Natural killer cell (primary cell): ENCODE results near the gene CTAGE1. TPM values are rescaled to one million over a fixed set of nuclear protein-coding genes. Genes with fewer than 3 reads are reported as not detected.

Source experiments
- ATAC-seq, 3 donors: fragments of 150-1000 bp in 2 of 3; fragments of 200-7000 bp in 1 of 3; cut with Tn5 transposase; 1 replicate in 1 of 3; 2 replicates in 2 of 3; pipeline ENCODE4 v1.10.0; 2021; ENCODE audit warnings: mild to moderate bottlenecking in 2 of 3, moderate library complexity in 2 of 3
- DNase-seq, 2 donors: peaks; one replicate each; pipeline versions ENCODE4 v3.0.0 to v3.0.0-alpha.2; 2013 to 2021; ENCODE audit warnings: mixed read lengths in 1 of 2
- H3K27ac ChIP-seq: one replicate; pipeline ENCODE4 v1.5.1; 2013; ENCODE audit warnings: mild to moderate bottlenecking, low read length
- H3K27me3 ChIP-seq: one replicate; pipeline ENCODE4 v1.6.1; 2013; ENCODE audit warnings: low read length; ENCODE audit not compliant: control insufficient read depth, insufficient read depth
- H3K36me3 ChIP-seq: one replicate; pipeline ENCODE4 v1.6.1; 2013; ENCODE audit warnings: low read length; ENCODE audit not compliant: control insufficient read depth, insufficient read depth
- H3K4me1 ChIP-seq: one replicate; pipeline ENCODE4 v1.6.1; 2013; ENCODE audit warnings: low read length; ENCODE audit not compliant: control insufficient read depth, insufficient read depth
- H3K4me3 ChIP-seq: one replicate; pipeline ENCODE4 v1.5.1; 2013; ENCODE audit warnings: low read length
- H3K9me3 ChIP-seq: one replicate; pipeline ENCODE4 v1.6.1; 2013; ENCODE audit warnings: low read length; ENCODE audit not compliant: control insufficient read depth, insufficient read depth
- H3K27ac Mint-ChIP-seq, 2 donors: one replicate each; pipeline ENCODE4 v1.8.0; 2022; ENCODE audit warnings: mild to moderate bottlenecking in 2 of 2, mixed read lengths in 2 of 2, moderate library complexity in 1 of 2
- H3K27me3 Mint-ChIP-seq, 2 donors: one replicate each; pipeline ENCODE4 v1.8.0; 2022; ENCODE audit warnings: low read depth in 2 of 2, mixed read lengths in 2 of 2
- H3K36me3 Mint-ChIP-seq: one replicate; pipeline ENCODE4 v1.8.0; 2022; ENCODE audit warnings: mixed read lengths
- H3K4me1 Mint-ChIP-seq, 2 donors: one replicate each; pipeline ENCODE4 v1.8.0; 2022; ENCODE audit warnings: mixed read lengths in 2 of 2
- H3K4me3 Mint-ChIP-seq: one replicate; pipeline ENCODE4 v1.8.0; 2022; ENCODE audit warnings: mild to moderate bottlenecking, moderate library complexity, mixed read lengths
- H3K9me3 Mint-ChIP-seq, 2 donors: one replicate each; pipeline ENCODE4 v1.8.0; 2022; ENCODE audit warnings: mixed read lengths in 2 of 2
- CTCF ChIP-seq: fragments of 200-600 bp; IDR thresholded peaks from one replicate; pipeline ENCODE4 v1.8.0; 2022; ENCODE audit warnings: antibody characterized with exemption
- WGBS: methylation state at CpG from one replicate; pipeline ENCODE4 v1.1.7; 2013; ENCODE audit warnings: missing lambda C conversion rate; ENCODE audit not compliant: insufficient coverage; 5-methylcytosine and 5-hydroxymethylcytosine counted together
- intact Hi-C: fragments of 100-400 bp; cut with micrococcal nuclease; formaldehyde crosslinking; loops from one replicate; pipeline ENCODE4 v1.14.2; 2022
- total RNA-seq, 4 donors: library from RNA; stranded (reverse); fragments of 120-200 nt in 1 of 4; gene quantifications; one replicate each; pipeline versions ENCODE4 v1.2.3 to v1.2.4, GENCODE V29; 2013 to 2022

CTAGE1 gene
- total RNA-seq, 3 donors from 2014 or later (not counting 1 experiment from before 2014, with no cell fraction given): not detected

DNA sequence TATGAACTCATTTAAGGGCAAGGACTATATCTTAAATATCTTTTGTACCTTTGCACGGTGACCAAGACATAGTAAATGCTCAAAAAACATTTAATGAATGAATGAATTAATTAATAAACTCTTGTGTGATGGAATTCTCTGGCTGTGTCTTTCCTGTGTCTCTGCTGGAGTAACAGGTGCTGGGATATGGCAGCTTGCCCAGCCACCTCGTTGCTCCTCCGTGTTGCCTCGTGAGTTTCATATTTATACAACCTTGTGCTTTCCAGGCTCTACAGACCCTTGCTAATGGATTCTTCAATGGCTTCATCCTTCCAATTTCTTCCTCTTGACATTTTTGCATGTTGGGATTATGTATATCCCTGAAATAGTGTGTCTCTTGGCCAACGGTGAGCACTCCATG, 30.4 kb downstream of the CTAGE1 start:
- peaks cover 62 to 63% of the 10 kb centered on the region in 2 donors for H3K4me1 Mint-ChIP-seq
- TF ChIP-seq CTCF: no peak
- intact Hi-C loops: loop anchor here (10.0 kb wide), 1 partner anchor 213 kb away; no protein-coding TSS in a partner anchor
- no peaks in the 10 kb centered on the region for H3K27me3 Mint-ChIP-seq
- no peaks in the 10 kb centered on the region for H3K9me3 ChIP-seq
- WGBS: 86% methylated on average over 3 of the region's 5 CpGs
- no peak overlapping the region for H3K27ac ChIP-seq
- H3K27ac Mint-ChIP-seq: peak overlapping the region; percentile 76 to 83
- no peaks in the 10 kb centered on the region for H3K36me3 ChIP-seq
- peaks cover 2 to 3% of the 10 kb centered on the region in 2 donors for H3K9me3 Mint-ChIP-seq
- H3K4me3 ChIP-seq: no peak overlapping the region
- peaks cover 29% of the 10 kb centered on the region for H3K4me1 ChIP-seq
- peaks cover 5% of the 10 kb centered on the region for H3K36me3 Mint-ChIP-seq
- ATAC-seq (no peak), DNase-seq (no peak)
- peak overlapping the region; percentile 42 for H3K4me3 Mint-ChIP-seq
- H3K27me3 ChIP-seq: no peaks in the 10 kb centered on the region

DNA sequence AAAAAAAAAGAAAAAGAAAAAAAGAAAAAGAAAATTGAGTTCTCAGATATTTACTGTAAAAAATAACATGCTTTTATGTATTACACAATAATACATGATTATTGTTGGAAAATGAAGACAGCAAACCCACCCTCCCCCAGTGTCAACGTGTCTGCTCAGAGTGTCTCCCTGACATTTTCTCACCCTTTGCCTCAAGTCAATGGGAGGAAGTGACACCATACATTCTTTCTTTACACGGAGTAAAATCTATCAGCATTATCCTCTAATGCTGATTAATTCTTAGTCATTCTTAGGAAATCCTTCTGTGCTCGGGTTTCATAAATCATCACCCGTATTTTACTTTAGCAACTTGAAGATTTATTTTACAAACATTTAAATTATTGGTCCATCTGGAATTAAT, 32.0 kb downstream of the CTAGE1 start:
- ATAC-seq (peak; percentile 95 to 99 (median 95)), DNase-seq (peak; percentile 38 to 51)
- H3K36me3 Mint-ChIP-seq: peaks cover 5% of the 10 kb centered on the region
- H3K9me3 Mint-ChIP-seq: peaks cover 2 to 3% of the 10 kb centered on the region in 2 donors
- Histone ChIP-seq H3K36me3 (no peaks in the 10 kb centered on the region), H3K27ac (peak overlapping the region; percentile 15), H3K27me3 (no peaks in the 10 kb centered on the region), H3K4me3 (no peak overlapping the region), H3K9me3 (no peaks in the 10 kb centered on the region), H3K4me1 (peaks cover 16% of the 10 kb centered on the region)
- WGBS: 17% methylated on average over 2 of the region's 4 CpGs
- peak overlapping the region; percentile 40 for H3K4me3 Mint-ChIP-seq
- peak overlapping the region; percentile 83 for H3K27ac Mint-ChIP-seq
- H3K4me1 Mint-ChIP-seq: peaks cover 46% of the 10 kb centered on the region in 2 donors
- no peak for TF ChIP-seq CTCF
- intact Hi-C loops: loop anchor here (2.0 to 10.0 kb wide), 2 partner anchors 103 to 211 kb away; no protein-coding TSS in a partner anchor
- no peaks in the 10 kb centered on the region for H3K27me3 Mint-ChIP-seq

DNA sequence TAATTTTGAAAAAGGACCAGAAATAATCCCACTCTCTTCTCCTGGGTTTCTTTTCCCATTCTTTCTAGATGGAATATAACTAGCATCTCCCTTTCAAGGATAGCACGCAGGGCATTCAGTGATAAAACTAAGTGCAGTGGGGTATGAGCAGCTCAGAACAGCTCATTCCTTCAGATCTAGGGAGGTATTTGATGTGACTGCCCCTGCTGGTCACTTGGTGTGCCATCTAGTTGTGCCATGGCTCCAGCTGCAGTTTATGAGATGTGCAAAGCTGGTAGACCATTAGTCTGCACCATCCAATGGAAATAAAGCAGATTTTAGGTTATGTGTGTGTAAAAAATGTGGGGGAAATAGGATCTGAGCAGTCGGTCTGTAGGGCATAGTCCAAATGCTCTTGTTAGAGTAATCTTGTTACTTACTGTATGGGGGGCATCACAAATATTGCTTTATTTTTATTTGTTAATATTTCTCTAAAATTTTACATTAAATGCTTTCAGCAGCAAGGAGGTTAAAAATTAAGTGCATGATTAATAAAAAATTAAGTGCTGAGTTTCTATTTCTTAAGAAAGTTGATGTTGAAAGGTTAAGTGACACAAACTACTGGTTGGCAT, 38.9 kb downstream of the CTAGE1 start:
- no peaks in the 10 kb centered on the region for H3K27me3 ChIP-seq
- H3K4me1 ChIP-seq: no peaks in the 10 kb centered on the region
- peaks cover 13 to 14% of the 10 kb centered on the region in 2 donors for H3K27me3 Mint-ChIP-seq
- peaks cover 10 to 16% of the 10 kb centered on the region in 2 donors for H3K4me1 Mint-ChIP-seq
- no peak overlapping the region for H3K27ac Mint-ChIP-seq
- no peaks in the 10 kb centered on the region for H3K36me3 Mint-ChIP-seq
- H3K4me3 Mint-ChIP-seq: no peak overlapping the region
- peaks cover 0 to 2% of the 10 kb centered on the region in 2 donors for H3K9me3 Mint-ChIP-seq
- H3K4me3 ChIP-seq: no peak overlapping the region
- ATAC-seq (peak; percentile 73 to 99 (median 92)), DNase-seq (peak in 1 of 2 donors; percentile 63)
- no peaks in the 10 kb centered on the region for H3K9me3 ChIP-seq
- 72% methylated on average over 2 of the region's 2 CpGs for WGBS
- intact Hi-C loops: no loop called here
- H3K27ac ChIP-seq: no peak overlapping the region
- H3K36me3 ChIP-seq: no peaks in the 10 kb centered on the region
- TF ChIP-seq CTCF: peak; percentile 55

- Histone ChIP-seq H3K9me3 (no peaks in the 10 kb centered on the region), H3K36me3 (no peaks in the 10 kb centered on the region), H3K27me3 (no peaks in the 10 kb centered on the region), H3K4me3 (no peak overlapping the region), H3K27ac (no peak overlapping the region), H3K4me1 (no peaks in the 10 kb centered on the region)
- Mint-ChIP-seq H3K4me1 (peaks cover 10 to 16% of the 10 kb centered on the region in 2 donors), H3K27me3 (peaks cover 13 to 14% of the 10 kb centered on the region in 2 donors), H3K9me3 (peaks cover 0 to 2% of the 10 kb centered on the region in 2 donors), H3K36me3 (no peaks in the 10 kb centered on the region), H3K4me3 (no peak overlapping the region), H3K27ac (no peak overlapping the region)
- no peak for ATAC-seq
- intact Hi-C loops: no loop called here
- DNase-seq: no peak
- WGBS: 100% methylated on average over 1 of the region's 1 CpG
- no peak for TF ChIP-seq CTCF
Observed at GRCh38 chr18:22377769-22378168, 39.9 kb downstream of the CTAGE1 start.
